WERI-Rb-1 (cell line): ENCODE measurements around the gene RTP2.

Experiments
- DNase-seq: peaks from one replicate; pipeline ENCODE4 v3.0.0-alpha.2; 2020
- H3K27ac ChIP-seq: fragments of 250-450 bp; sonication (Bioruptor Pico); 2 replicates; pipeline ENCODE4 v1.5.1; 2020; ENCODE audit warnings: mild to moderate bottlenecking, moderate library complexity
- H3K27me3 ChIP-seq: fragments of 250-450 bp; sonication (Bioruptor Pico); 2 replicates; pipeline ENCODE4 v1.5.1; 2021; ENCODE audit warnings: mild to moderate bottlenecking, low read depth, moderate library complexity; ENCODE audit not compliant: insufficient read depth, severe bottlenecking
- H3K36me3 ChIP-seq: fragments of 250-450 bp; sonication (Bioruptor Pico); 2 replicates; pipeline ENCODE4 v1.5.1; 2020; ENCODE audit warnings: mild to moderate bottlenecking, moderate library complexity
- H3K4me3 ChIP-seq: 2 replicates; pipeline ENCODE4 v1.5.1; 2011; ENCODE audit warnings: low read depth, mild to moderate bottlenecking, control low read depth, low read length
- H3K9me3 ChIP-seq: fragments of 250-450 bp; sonication (Bioruptor Pico); 2 replicates; pipeline ENCODE4 v1.5.1; 2021; ENCODE audit warnings: mild to moderate bottlenecking, moderate library complexity; ENCODE audit not compliant: severe bottlenecking
- CTCF ChIP-seq: IDR thresholded peaks from 2 replicates; pipeline ENCODE4 v1.5.1; 2011; ENCODE audit warnings: low read depth, mild to moderate bottlenecking, control low read depth, inconsistent platforms, low read length

RTP2 gene

GRCh38 chr3:187725224-187725623 is 22.9 kb upstream of the RTP2 start:
- no peaks in the 10 kb centered on the region for H3K36me3 ChIP-seq
- DNase-seq = no peak
- H3K27me3 ChIP-seq = no peaks in the 10 kb centered on the region
- no peak overlapping the region for H3K4me3 ChIP-seq
- no peak overlapping the region for H3K27ac ChIP-seq
- no peak for TF ChIP-seq CTCF
- no peaks in the 10 kb centered on the region for H3K9me3 ChIP-seq

GRCh38 chr3:187722206-187722612 is 19.9 kb upstream of the RTP2 start:
- H3K27ac ChIP-seq = no peak overlapping the region
- no peaks in the 10 kb centered on the region for H3K36me3 ChIP-seq
- 0 out of 2 replicates have a peak, but pooled peaks have one; percentile 8 for TF ChIP-seq CTCF
- DNase-seq = no peak
- H3K4me3 ChIP-seq = no peak overlapping the region
- no peaks in the 10 kb centered on the region for H3K9me3 ChIP-seq
- H3K27me3 ChIP-seq = no peaks in the 10 kb centered on the region

- H3K27ac ChIP-seq = no peak overlapping the region
- H3K4me3 ChIP-seq = no peak overlapping the region
- no peak for DNase-seq
- TF ChIP-seq CTCF = no peak
- no peaks in the 10 kb centered on the region for H3K9me3 ChIP-seq
- no peaks in the 10 kb centered on the region for H3K36me3 ChIP-seq
- H3K27me3 ChIP-seq = no peaks in the 10 kb centered on the region
Measured at GRCh38 chr3:187721055-187721454, 18.7 kb upstream of the RTP2 start.

GRCh38 chr3:187720337-187720670 is 17.9 kb upstream of the RTP2 start:
- no peaks in the 10 kb centered on the region for H3K9me3 ChIP-seq
- no peak overlapping the region for H3K27ac ChIP-seq
- no peak for TF ChIP-seq CTCF
- H3K36me3 ChIP-seq = no peaks in the 10 kb centered on the region
- no peak for DNase-seq
- no peak overlapping the region for H3K4me3 ChIP-seq
- H3K27me3 ChIP-seq = peaks cover 2% of the 10 kb centered on the region

- no peak for TF ChIP-seq CTCF
- no peaks in the 10 kb centered on the region for H3K36me3 ChIP-seq
- no peaks in the 10 kb centered on the region for H3K9me3 ChIP-seq
- peaks cover 3% of the 10 kb centered on the region for H3K27me3 ChIP-seq
- H3K4me3 ChIP-seq = no peak overlapping the region
- H3K27ac ChIP-seq = no peak overlapping the region
- DNase-seq = no peak
Measured at GRCh38 chr3:187719628-187720336, 17.4 kb upstream of the RTP2 start.

GRCh38 chr3:187718802-187719201 is 16.4 kb upstream of the RTP2 start:
- DNase-seq = no peak
- Histone ChIP-seq H3K36me3 (no peaks in the 10 kb centered on the region), H3K4me3 (no peak overlapping the region), H3K27me3 (peaks cover 3% of the 10 kb centered on the region), H3K27ac (no peak overlapping the region), H3K9me3 (no peaks in the 10 kb centered on the region)
- TF ChIP-seq CTCF = no peak
